CD14-positive monocyte (primary cell): ENCODE results near the gene SLK. TPM values are rescaled to one million over a fixed set of nuclear protein-coding genes. Genes with fewer than 3 reads are reported as not detected.

ENCODE experiments used
- DNase-seq, 3 donors: peaks; one replicate each; pipeline ENCODE4 v3.0.0-alpha.2; 2011 to 2022
- H2AFZ ChIP-seq: 2 replicates; pipeline ENCODE4 v1.6.0; 2012; ENCODE audit warnings: mild to moderate bottlenecking, low read depth, low read length, inconsistent platforms; ENCODE audit not compliant: insufficient read depth, poor library complexity, severe bottlenecking
- H3K27ac ChIP-seq, 2 donors: 1 replicate in 1 of 2; 2 replicates in 1 of 2; pipeline ENCODE4 v1.5.1; 2012 to 2013; ENCODE audit warnings: low read length in 2 of 2, control low read depth in 1 of 2, inconsistent platforms in 1 of 2, low read depth in 1 of 2, mild to moderate bottlenecking in 1 of 2
- H3K27me3 ChIP-seq, 2 donors: one replicate each; pipeline versions ENCODE4 v1.6.0 to v1.6.1; 2011 to 2013; ENCODE audit warnings: low read length in 2 of 2; ENCODE audit not compliant: control insufficient read depth in 2 of 2, insufficient read depth in 2 of 2
- H3K36me3 ChIP-seq, 2 donors: replicated peaks in 1 of 2; 1 replicate in 1 of 2; 2 replicates in 1 of 2; pipeline versions ENCODE4 v1.5.1 to v1.6.1; 2012 to 2013; ENCODE audit warnings: low read length in 2 of 2, control low read depth in 1 of 2, inconsistent platforms in 1 of 2, mild to moderate bottlenecking in 1 of 2; ENCODE audit not compliant: insufficient read depth in 2 of 2, control insufficient read depth in 1 of 2
- H3K4me1 ChIP-seq, 2 donors: 1 replicate in 1 of 2; 2 replicates in 1 of 2; pipeline versions ENCODE4 v1.5.1 to v1.6.1; 2012 to 2013; ENCODE audit warnings: low read length in 2 of 2, control low read depth in 1 of 2, inconsistent platforms in 1 of 2, mild to moderate bottlenecking in 1 of 2, moderate library complexity in 1 of 2; ENCODE audit not compliant: insufficient read depth in 2 of 2, control insufficient read depth in 1 of 2
- H3K4me2 ChIP-seq: replicated peaks from 2 replicates; pipeline ENCODE3; 2012; ENCODE audit warnings: low read length, moderate library complexity, mild to moderate bottlenecking; ENCODE audit not compliant: poor library complexity, severe bottlenecking; ENCODE audit errors: extremely low read depth
- H3K4me3 ChIP-seq, 3 experiments: fragments of 200-600 bp in 1 of 3; sonication (generic) in 1 of 3; replicated peaks in 1 of 3; 1 replicate in 2 of 3; 2 replicates in 1 of 3; pipeline ENCODE4 v1.5.1; 2011 to 2013; ENCODE audit warnings: low read length in 3 of 3, mild to moderate bottlenecking in 3 of 3, control low read depth in 2 of 3, low read depth in 2 of 3, inconsistent platforms in 1 of 3, moderate library complexity in 1 of 3
- H3K79me2 ChIP-seq: 2 replicates; pipeline ENCODE4 v1.6.0; 2012; ENCODE audit warnings: mild to moderate bottlenecking, control low read depth, inconsistent platforms, low read length, moderate library complexity; ENCODE audit not compliant: insufficient read depth
- H3K9ac ChIP-seq: 2 replicates; pipeline ENCODE4 v1.6.0; 2017; ENCODE audit warnings: low read length, mild to moderate bottlenecking; ENCODE audit not compliant: insufficient read depth, poor library complexity, severe bottlenecking
- H3K9me3 ChIP-seq, 2 donors: replicated peaks in 1 of 2; 1 replicate in 1 of 2; 2 replicates in 1 of 2; pipeline versions ENCODE4 v1.5.1 to v1.6.1; 2012 to 2013; ENCODE audit warnings: low read length in 2 of 2, control low read depth in 1 of 2; ENCODE audit not compliant: control insufficient read depth in 1 of 2, insufficient read depth in 1 of 2
- H4K20me1 ChIP-seq: 2 replicates; pipeline ENCODE4 v1.6.0; 2012; ENCODE audit warnings: mild to moderate bottlenecking, low read length, control low read depth, moderate library complexity; ENCODE audit not compliant: insufficient read depth
- H3K27ac Mint-ChIP-seq, 7 donors: one replicate each; pipeline ENCODE4 v1.8.0; 2020; ENCODE audit warnings: mild to moderate bottlenecking in 7 of 7, mixed read lengths in 7 of 7, moderate library complexity in 6 of 7, inconsistent platforms in 2 of 7
- H3K27me3 Mint-ChIP-seq, 3 donors: one replicate each; pipeline ENCODE4 v1.8.0; 2021 to 2022; ENCODE audit warnings: low read depth in 3 of 3, mild to moderate bottlenecking in 3 of 3, mixed read lengths in 3 of 3, moderate library complexity in 3 of 3, inconsistent platforms in 1 of 3
- H3K36me3 Mint-ChIP-seq, 2 donors: one replicate each; pipeline ENCODE4 v1.8.0; 2020; ENCODE audit warnings: mixed read lengths in 2 of 2, inconsistent platforms in 1 of 2, mild to moderate bottlenecking in 1 of 2
- H3K4me1 Mint-ChIP-seq: one replicate; pipeline ENCODE4 v1.8.0; 2020; ENCODE audit warnings: mild to moderate bottlenecking, mixed read lengths
- H3K4me3 Mint-ChIP-seq, 2 donors: one replicate each; pipeline ENCODE4 v1.8.0; 2020; ENCODE audit warnings: mild to moderate bottlenecking in 2 of 2, mixed read lengths in 2 of 2, moderate library complexity in 1 of 2
- H3K9me3 Mint-ChIP-seq, 7 donors: one replicate each; pipeline ENCODE4 v1.8.0; 2020 to 2022; ENCODE audit warnings: mixed read lengths in 7 of 7, mild to moderate bottlenecking in 6 of 7, moderate library complexity in 6 of 7, inconsistent platforms in 2 of 7
- WGBS: methylation state at CpG from one replicate; pipeline ENCODE4 v1.1.5; 2013; ENCODE audit warnings: missing lambda C conversion rate; ENCODE audit not compliant: insufficient coverage; 5-methylcytosine and 5-hydroxymethylcytosine counted together
- intact Hi-C, 2 donors: fragments of 100-400 bp; cut with micrococcal nuclease; formaldehyde crosslinking; loops; one replicate each; pipeline versions ENCODE4 v1.15.0 to v1.15.1; 2023
- polyA plus RNA-seq, 3 donors: library from polyadenylated mRNA; depleted of rRNA in 1 of 3; unstranded in 2 of 3; stranded (reverse) in 1 of 3; fragments of 300-500 nt in 2 of 3; fragments of >200 nt in 1 of 3; fragmentation: Illumina TruSeq in 2 of 3; gene quantifications; 1 replicate in 2 of 3; 2 replicates in 1 of 3; pipeline ENCODE4 v1.2.3, GENCODE V29; 2012 to 2021
- TF ChIP-seq, protein P1 (sequence below): fragments of 200-600 bp; IDR thresholded peaks from one replicate; pipeline ENCODE4 v1.8.0; 2022; ENCODE audit warnings: antibody characterized with exemption, mild to moderate bottlenecking

SLK gene
- polyA plus RNA-seq, 3 donors, result 2.9 to 6.5 (median 4.4) TPM

DNA sequence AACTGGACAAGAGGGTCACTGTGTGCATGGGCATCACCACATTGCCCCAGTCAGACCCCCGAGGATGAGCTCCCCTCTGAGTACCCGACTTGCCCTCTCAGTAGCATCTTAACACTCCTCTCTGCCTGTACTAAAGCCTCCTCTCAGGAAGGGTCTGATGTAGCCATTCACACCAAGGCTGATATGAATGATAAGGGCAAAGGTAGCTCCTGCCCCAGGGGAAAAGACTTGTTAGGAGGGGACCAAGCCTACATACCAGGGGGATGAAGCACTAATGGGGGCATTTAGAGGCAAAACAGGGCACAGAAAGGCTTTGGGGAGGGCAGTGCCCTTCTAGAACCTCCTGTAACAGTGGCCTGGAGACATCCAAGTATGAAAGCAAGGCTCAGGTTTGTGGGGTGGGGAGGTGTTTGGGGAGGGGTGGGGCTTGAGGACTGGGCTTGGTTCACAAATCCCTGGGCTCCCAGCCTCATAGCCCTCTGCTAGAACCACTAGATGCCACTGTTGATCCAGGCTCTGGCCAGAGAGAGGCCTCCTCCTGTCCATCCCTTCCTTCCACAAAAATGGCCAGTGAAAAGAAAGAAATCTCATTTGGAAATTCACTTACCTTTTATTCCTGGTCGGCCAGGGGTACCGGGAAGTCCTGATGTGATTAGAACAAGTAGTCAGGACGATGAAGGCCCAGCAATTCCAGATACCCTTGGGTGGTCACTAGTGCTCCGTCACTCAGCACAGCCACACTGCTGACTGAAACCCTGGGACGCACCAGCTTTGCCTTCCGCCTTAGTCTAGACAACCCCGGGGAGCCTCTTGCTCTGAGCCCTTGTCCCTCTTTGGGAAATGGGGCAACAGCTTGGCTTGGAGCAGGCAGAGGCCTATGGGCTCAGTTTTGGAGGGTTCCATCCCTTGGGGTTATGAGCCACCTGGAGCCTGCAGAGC, 78.5 kb downstream of the SLK start:
- no peak overlapping the region for H3K4me3 ChIP-seq
- Mint-ChIP-seq H3K9me3 (no peaks in the 10 kb centered on the region), H3K4me3 (no peak overlapping the region), H3K36me3 (no peaks in the 10 kb centered on the region), H3K27ac (peak overlapping the region in 1 of 7 donors; percentile 68), H3K27me3 (peaks cover 0 to 6% (median 0%) of the 10 kb centered on the region in 3 donors), H3K4me1 (peaks cover 2% of the 10 kb centered on the region)
- no peak overlapping the region for H3K9ac ChIP-seq
- H3K79me2 ChIP-seq, result no peaks in the 10 kb centered on the region
- TF ChIP-seq, protein P1, sequence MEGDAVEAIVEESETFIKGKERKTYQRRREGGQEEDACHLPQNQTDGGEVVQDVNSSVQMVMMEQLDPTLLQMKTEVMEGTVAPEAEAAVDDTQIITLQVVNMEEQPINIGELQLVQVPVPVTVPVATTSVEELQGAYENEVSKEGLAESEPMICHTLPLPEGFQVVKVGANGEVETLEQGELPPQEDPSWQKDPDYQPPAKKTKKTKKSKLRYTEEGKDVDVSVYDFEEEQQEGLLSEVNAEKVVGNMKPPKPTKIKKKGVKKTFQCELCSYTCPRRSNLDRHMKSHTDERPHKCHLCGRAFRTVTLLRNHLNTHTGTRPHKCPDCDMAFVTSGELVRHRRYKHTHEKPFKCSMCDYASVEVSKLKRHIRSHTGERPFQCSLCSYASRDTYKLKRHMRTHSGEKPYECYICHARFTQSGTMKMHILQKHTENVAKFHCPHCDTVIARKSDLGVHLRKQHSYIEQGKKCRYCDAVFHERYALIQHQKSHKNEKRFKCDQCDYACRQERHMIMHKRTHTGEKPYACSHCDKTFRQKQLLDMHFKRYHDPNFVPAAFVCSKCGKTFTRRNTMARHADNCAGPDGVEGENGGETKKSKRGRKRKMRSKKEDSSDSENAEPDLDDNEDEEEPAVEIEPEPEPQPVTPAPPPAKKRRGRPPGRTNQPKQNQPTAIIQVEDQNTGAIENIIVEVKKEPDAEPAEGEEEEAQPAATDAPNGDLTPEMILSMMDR, result no peak
- WGBS, result 96% methylated on average over 7 of the region's 9 CpGs
- no peaks in the 10 kb centered on the region for H3K36me3 ChIP-seq
- peak in 2 of 3 donors; percentile 17 to 19 for DNase-seq
- intact Hi-C loops, result no loop called here
- H2AFZ ChIP-seq, result no peak overlapping the region
- H3K4me2 ChIP-seq, result no peak overlapping the region
- no peaks in the 10 kb centered on the region for H3K4me1 ChIP-seq
- H3K27me3 ChIP-seq, result no peaks in the 10 kb centered on the region
- no peaks in the 10 kb centered on the region for H3K9me3 ChIP-seq
- H3K27ac ChIP-seq, result no peak overlapping the region
- H4K20me1 ChIP-seq, result no peaks in the 10 kb centered on the region

DNA sequence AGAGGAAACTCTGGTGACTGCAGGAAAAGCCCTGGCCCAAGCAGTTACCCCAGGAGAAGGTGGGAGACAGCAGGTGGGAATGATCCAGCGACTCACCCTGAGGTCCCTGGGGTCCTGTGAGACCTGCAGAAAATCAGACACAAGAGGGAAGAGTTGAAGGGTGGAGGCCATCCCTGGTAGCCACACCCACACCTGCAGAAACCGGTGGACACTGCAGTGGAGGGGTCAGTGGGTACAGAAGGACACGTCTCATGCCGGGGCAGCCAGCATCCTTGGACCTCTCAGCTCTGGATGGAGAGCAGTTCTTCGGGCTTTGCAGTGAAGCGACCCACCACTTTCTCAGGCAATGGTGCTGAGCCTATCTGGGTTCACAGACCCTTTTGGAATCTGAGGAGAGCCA, 79.7 kb downstream of the SLK start:
- H3K36me3 ChIP-seq, result no peaks in the 10 kb centered on the region
- WGBS, result 95% methylated on average over 6 of the region's 6 CpGs
- Mint-ChIP-seq H3K36me3 (no peaks in the 10 kb centered on the region), H3K4me1 (peaks cover 2% of the 10 kb centered on the region), H3K27me3 (peaks cover 0 to 6% (median 0%) of the 10 kb centered on the region in 3 donors), H3K27ac (no peak overlapping the region), H3K4me3 (no peak overlapping the region), H3K9me3 (no peaks in the 10 kb centered on the region)
- no peak overlapping the region for H3K4me3 ChIP-seq
- no peak overlapping the region for H3K4me2 ChIP-seq
- H3K9ac ChIP-seq, result no peak overlapping the region
- intact Hi-C loops, result no loop called here
- H3K4me1 ChIP-seq, result no peaks in the 10 kb centered on the region
- H3K27ac ChIP-seq, result no peak overlapping the region
- no peak for DNase-seq
- no peaks in the 10 kb centered on the region for H4K20me1 ChIP-seq
- no peaks in the 10 kb centered on the region for H3K27me3 ChIP-seq
- no peaks in the 10 kb centered on the region for H3K9me3 ChIP-seq
- TF ChIP-seq, protein P1, result no peak
- H2AFZ ChIP-seq, result no peak overlapping the region
- no peaks in the 10 kb centered on the region for H3K79me2 ChIP-seq
